Colonic mucosa (tissue), 4 donors: ENCODE results near the gene ANXA8L1. TPM values are rescaled to one million over a fixed set of nuclear protein-coding genes. Genes with fewer than 3 reads are reported as not detected.
"Not testable (repeated sequence)": the region's sequence is repeated elsewhere in the genome, so short reads cannot be mapped to it uniquely, and the experiment has no call there.

Source experiments
- DNase-seq: peaks from one replicate; pipeline ENCODE4 v3.0.0-alpha.2; 2020
- H3K27ac ChIP-seq: fragments of 200-600 bp; one replicate; pipeline ENCODE4 v1.8.0; 2021
- H3K27me3 ChIP-seq: fragments of 200-600 bp; one replicate; pipeline ENCODE4 v1.8.0; 2021
- H3K36me3 ChIP-seq: fragments of 200-600 bp; one replicate; pipeline ENCODE4 v1.8.0; 2021
- H3K4me1 ChIP-seq: fragments of 200-600 bp; one replicate; pipeline ENCODE4 v1.8.0; 2021; ENCODE audit warnings: mild to moderate bottlenecking
- H3K4me3 ChIP-seq: fragments of 200-600 bp; one replicate; pipeline ENCODE4 v1.8.0; 2021
- H3K9ac ChIP-seq, 2 donors: one replicate each; pipeline ENCODE4 v1.7.0; 2013; ENCODE audit warnings: control low read depth in 2 of 2, low read depth in 2 of 2, low read length in 2 of 2
- H3K9me3 ChIP-seq: fragments of 200-600 bp; one replicate; pipeline ENCODE4 v1.8.0; 2021
- intact Hi-C: fragments of 100-400 bp; cut with DNase I; formaldehyde crosslinking; loops from one replicate; pipeline ENCODE4 v1.14.1; 2022
- total RNA-seq, 2 donors: library from RNA; stranded (reverse); fragmentation: NEBNext Ultra II Directional in 1 of 2; extraction: Animal tissue kit (Norgen Biotek cat#: 25700) in 1 of 2; gene quantifications; one replicate each; pipeline ENCODE4 v1.2.1, GENCODE V29; 2021
- donor health status: healthy.
- donor health status: DM: no; HTN: no; CAD: no.
- donor health status: DM: no; HTN: no; CAD: no.

The ANXA8L1 gene
- total RNA-seq, 2 donors from 2014 or later, result not detected

GRCh38 chr10:46391422-46391821 lies 15.8 kb downstream of the ANXA8L1 start:
- H3K4me3 ChIP-seq, DNase-seq, H3K9ac ChIP-seq, H3K27me3 ChIP-seq, H3K27ac ChIP-seq, H3K36me3 ChIP-seq, H3K4me1 ChIP-seq, intact Hi-C loops, H3K9me3 ChIP-seq: not testable (repeated sequence)

DNA sequence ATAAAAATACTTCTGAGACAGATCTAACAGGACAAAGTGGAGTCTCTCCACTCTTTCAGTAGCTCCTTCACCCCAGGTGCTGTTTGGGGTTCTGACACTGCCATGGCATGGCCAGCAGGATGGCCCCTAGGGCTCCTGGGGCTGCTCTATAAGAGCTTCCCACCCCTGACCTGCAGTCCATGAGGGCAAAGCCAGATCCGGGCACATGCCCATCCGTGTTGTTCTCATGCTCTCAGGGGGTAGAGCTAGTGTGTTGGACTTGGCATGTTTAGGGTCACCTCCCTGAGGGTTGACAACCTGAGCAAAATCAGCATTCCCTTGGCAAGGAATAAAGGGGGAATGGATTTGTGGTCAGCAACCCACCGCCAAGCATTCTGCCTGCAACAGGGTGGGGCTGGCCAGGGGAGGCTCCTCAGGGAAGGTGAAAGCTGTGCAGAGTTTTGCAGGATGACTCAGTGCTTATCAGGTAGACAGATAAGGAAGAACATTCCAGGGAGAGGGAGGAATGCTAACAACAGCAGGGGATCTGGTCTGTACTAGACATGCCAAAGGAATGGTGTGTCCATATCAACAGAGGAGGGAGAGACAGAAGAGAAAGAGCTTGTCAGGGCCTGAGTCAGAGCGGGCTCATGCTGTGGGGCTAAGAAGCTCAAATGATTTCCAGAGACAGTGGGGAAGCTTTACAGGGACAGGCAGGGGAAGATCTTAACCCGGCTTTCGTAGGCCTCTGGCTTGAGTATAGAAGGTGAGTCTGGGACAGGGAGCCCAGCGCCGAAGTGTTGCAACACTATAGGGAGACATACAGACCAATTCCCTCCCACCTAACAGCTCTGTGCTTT lies 21.1 kb downstream of the ANXA8L1 start:
- H3K27ac ChIP-seq, DNase-seq, H3K4me1 ChIP-seq, H3K27me3 ChIP-seq, H3K9ac ChIP-seq, H3K4me3 ChIP-seq, H3K36me3 ChIP-seq, intact Hi-C loops, H3K9me3 ChIP-seq: not testable (repeated sequence)

GRCh38 chr10:46397767-46398166 lies 22.2 kb downstream of the ANXA8L1 start:
- H3K4me1 ChIP-seq, H3K4me3 ChIP-seq, intact Hi-C loops, H3K9me3 ChIP-seq, H3K27ac ChIP-seq, DNase-seq, H3K9ac ChIP-seq, H3K27me3 ChIP-seq, H3K36me3 ChIP-seq: not testable (repeated sequence)

- intact Hi-C loops, DNase-seq, H3K4me1 ChIP-seq, H3K27me3 ChIP-seq, H3K9me3 ChIP-seq, H3K27ac ChIP-seq, H3K36me3 ChIP-seq: not testable (repeated sequence)
- peak overlapping the region; percentile 5 for H3K4me3 ChIP-seq
- peak overlapping the region in 1 of 2 donors; percentile 24 for H3K9ac ChIP-seq
Measured at GRCh38 chr10:46398212-46398886, 22.8 kb downstream of the ANXA8L1 start.

DNA sequence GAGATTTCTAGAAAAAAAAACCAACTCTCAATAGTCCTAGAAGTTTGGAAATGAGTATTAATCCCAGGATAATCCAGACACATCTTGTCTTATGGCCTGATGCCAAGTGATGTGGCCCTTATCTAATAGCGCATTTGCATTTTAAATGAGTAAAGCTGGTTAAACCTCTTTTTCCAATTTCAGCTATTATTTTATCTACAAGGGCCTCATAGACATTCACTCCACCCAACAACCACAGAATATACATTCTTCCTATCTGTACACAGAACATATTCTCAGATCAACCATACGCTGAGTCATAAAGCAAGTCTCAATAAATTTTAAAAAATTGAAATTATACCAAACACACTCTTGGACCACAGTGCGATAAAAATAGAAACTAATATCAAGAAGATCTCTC lies 34.0 kb downstream of the ANXA8L1 start:
- DNase-seq, H3K36me3 ChIP-seq, H3K9ac ChIP-seq, H3K4me3 ChIP-seq, H3K9me3 ChIP-seq, H3K27ac ChIP-seq, intact Hi-C loops, H3K4me1 ChIP-seq, H3K27me3 ChIP-seq: not testable (repeated sequence)

DNA sequence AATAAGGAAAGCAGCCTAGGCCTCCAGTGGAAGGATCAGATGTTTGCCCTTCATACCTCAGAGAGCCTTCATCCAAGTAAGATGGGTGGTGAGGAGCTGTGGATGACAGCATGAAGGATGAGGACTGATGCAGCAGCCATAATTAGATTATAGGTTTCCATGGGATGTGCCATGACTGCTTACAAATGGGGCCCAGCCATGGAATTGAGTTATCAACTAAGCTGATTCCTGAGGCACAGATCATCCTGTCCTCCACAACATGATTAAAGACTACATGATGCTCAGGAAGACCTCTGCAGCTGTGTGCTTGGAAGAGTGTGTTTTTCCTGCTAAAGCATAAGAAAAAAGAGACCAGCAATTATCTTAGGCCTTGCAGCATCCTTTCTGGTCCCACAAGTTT lies 35.5 kb downstream of the ANXA8L1 start:
- H3K27me3 ChIP-seq, H3K36me3 ChIP-seq, intact Hi-C loops, H3K9ac ChIP-seq, H3K27ac ChIP-seq, DNase-seq, H3K4me3 ChIP-seq, H3K4me1 ChIP-seq, H3K9me3 ChIP-seq: not testable (repeated sequence)

GRCh38 chr10:46412665-46413064 lies 37.1 kb downstream of the ANXA8L1 start:
- H3K4me3 ChIP-seq, H3K9ac ChIP-seq, H3K4me1 ChIP-seq, H3K27me3 ChIP-seq, H3K27ac ChIP-seq, H3K9me3 ChIP-seq, DNase-seq, intact Hi-C loops, H3K36me3 ChIP-seq: not testable (repeated sequence)

- H3K27me3 ChIP-seq, H3K27ac ChIP-seq, H3K9ac ChIP-seq, H3K4me1 ChIP-seq, intact Hi-C loops, H3K4me3 ChIP-seq, DNase-seq, H3K9me3 ChIP-seq, H3K36me3 ChIP-seq: not testable (repeated sequence)
Measured at GRCh38 chr10:46415291-46415690, 39.7 kb downstream of the ANXA8L1 start.

DNA sequence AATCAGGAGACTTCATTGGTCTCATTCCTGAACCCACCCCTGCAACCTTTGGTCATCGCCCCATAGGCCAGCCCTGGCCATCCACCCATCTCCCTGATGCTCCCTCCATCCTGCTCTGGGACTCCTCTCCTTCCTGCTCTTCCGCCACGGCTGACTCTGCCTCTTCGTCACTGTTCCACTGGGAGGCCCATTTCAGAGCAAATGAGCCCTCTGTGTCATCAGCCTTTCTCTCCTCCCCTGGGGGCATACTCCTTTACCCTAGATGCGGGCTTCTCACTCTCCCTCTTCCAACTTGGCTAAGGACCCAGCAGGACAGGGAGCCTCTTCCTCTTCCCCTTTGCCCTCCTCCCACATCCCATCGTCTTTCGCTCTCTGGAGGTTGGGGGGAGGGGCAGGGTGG lies 42.7 kb downstream of the ANXA8L1 start:
- H3K27ac ChIP-seq, H3K9me3 ChIP-seq, H3K27me3 ChIP-seq, H3K36me3 ChIP-seq, H3K4me3 ChIP-seq, H3K9ac ChIP-seq, H3K4me1 ChIP-seq, intact Hi-C loops, DNase-seq: not testable (repeated sequence)

DNA sequence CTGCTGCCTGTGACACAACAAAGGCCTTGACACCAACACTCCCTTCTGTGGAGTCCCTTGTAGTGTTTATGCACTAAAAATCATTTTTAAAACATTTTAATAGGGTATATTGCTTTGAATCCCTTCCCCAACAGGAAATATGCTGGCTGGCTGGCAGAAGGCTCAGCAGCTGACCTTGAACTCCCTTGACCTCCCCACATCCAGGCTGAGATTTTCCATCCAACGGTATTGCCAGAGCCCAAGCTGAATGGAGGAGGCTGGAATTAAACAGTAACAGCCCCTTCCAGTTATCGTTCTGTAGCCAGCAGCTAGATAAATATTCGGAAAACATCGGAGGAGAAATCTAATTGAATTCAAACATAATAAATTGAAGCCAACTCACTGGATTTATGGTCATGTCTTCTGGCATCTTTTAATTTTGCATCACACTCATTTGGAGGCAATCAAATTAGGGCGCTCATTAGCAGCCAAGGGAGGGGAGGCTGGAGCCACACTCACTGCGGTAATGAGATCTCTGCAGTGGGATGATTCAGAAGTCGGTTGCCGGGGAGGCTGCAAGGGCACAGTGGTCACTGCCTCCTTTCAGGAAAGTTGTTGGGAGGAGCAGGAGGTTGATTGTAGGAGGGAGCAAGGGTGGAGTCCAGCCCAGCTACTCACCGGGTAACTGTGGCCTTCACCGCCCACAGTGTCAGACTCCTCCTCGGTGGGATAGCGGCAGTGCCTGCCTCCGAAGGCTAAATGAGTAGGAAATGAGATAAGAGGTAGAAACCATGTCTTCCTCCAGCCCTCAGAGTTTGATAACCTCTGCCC lies 44.2 kb downstream of the ANXA8L1 start:
- H3K27ac ChIP-seq, H3K9me3 ChIP-seq, H3K4me1 ChIP-seq, intact Hi-C loops, H3K9ac ChIP-seq, H3K4me3 ChIP-seq, H3K27me3 ChIP-seq, DNase-seq, H3K36me3 ChIP-seq: not testable (repeated sequence)

- intact Hi-C loops, H3K36me3 ChIP-seq, H3K27ac ChIP-seq, H3K4me1 ChIP-seq, DNase-seq, H3K4me3 ChIP-seq, H3K9me3 ChIP-seq, H3K27me3 ChIP-seq, H3K9ac ChIP-seq: not testable (repeated sequence)
Measured at GRCh38 chr10:46423550-46423949, 48.0 kb downstream of the ANXA8L1 start.

DNA sequence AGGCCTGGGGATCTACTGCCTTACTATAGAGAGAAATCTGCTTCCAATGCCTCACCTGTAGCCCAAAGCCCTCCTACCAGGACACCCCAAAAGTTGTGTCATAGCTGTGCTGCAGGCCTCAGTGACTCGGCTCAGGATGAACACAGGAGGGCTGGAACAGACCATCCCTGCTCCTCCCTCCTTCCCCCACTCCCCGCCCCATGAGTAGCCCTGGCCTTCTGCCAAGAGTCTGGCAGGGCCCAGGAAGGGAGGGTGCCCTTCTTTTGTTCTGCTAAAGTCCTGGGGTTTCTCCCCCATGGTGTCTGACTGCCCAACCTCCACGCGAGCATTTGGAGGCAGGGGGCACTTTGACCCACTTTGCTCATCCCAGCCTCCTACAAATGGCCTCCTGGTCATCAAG lies 65.4 kb downstream of the ANXA8L1 start:
- H3K36me3 ChIP-seq, H3K4me3 ChIP-seq, H3K4me1 ChIP-seq, intact Hi-C loops, H3K27ac ChIP-seq, H3K9ac ChIP-seq, H3K27me3 ChIP-seq, H3K9me3 ChIP-seq: not testable (repeated sequence)
- peak; percentile 76 for DNase-seq
